Measurements from ENCODE around the gene KIF25.

The KIF25 gene

DNA sequence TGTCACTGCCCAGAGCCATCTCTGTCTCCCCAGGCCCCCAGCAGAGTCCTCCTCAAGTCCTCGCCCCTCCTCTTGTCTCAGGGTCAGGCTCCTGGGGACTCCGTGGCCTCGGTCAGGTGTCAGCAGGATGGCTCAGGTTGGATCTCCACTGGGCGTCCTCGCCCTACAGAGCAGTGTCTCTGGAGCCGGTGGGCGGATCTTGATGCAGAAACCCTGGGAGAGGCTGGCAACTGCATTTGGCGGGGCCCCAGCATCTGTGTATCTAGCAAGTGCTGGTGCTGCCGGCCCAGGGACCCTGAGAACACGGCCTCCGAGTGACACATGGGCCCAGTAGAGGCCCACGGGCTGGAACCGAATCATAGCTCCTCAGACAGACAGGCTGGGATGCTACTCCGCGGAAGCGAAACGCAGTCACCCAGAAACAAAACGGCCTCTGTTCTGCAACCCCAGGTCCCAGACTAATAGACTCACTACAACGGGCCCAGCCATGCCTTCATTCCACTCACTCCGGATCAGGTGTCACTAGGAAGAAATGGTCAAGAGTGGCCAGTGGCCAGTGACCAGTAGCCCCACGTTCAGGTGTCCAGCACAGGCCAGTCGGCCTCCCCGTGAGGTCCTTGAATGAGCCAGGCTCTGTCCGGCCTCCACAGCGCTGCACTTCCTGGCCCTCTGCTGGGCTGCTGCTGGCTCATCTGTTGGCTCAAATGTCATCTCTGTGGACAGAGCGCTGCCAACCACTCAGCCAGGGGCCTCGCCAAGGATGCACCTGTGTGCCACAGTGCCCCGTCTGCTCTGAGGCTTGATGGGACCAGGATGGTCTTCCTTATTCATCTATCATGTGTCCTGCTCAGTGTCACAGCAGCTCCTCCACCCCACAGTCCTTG lies 94.2 kb downstream of the KIF25 start:
- no peak for DNase-seq

DNA sequence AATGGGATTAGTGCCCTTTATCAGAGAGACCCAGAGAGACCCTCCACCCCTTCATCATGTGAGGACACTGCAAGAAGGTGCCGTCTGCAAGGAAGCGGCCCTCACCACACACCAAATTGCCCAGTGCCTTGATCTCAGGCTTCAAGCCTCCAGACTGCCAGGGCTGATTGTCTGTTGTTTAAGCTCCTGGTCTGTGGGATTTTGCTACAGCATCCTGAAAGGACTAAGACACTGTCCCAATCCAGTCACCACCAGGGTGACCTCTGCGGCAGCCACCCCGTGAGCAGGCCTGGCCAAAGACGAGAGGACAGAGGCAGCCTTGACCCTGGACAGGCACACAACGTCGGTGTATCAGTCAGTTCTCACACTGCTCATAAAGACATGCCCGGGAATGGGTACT lies 95.1 kb downstream of the KIF25 start:
- no peak for DNase-seq

DNA sequence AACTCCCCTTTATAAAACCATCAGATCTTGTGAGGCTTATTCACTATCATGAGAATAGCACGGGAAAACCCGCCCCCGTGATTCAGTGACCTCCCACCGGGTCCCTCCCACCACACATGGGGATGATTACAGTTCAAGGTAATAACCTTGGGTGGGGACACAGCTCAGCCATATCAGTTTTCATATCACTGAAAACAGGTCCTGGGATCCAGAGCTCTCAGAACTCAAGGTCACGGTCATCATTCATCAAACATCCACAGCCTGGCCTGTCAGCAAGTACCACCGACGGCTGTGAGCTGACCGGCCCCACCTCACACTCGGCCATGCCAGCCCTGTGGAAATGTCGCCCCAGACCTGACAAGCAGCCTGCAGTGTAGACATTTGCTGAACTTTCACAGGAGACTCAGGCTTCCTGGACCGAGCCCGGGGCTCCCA lies 95.6 kb downstream of the KIF25 start:
- no peak for DNase-seq

DNA sequence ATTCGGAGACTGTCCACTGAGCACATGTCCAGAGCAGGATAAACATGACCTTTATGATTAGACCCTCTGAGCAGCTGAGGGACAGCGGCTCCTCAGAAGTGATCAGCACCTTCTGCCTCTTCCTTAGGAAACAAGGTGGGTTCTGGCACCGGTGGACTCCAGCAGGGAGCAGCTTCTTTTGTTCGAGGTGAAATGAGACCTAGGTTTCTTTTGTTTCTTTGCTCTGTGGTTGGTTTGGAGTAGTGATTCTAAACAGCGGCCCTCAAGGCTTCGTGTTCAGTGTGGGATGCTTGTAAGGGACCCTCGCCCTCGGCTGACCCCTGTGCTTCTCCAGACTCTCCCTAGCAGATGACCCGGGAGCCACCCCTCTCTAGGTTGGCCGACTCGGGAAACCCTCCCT lies 96.2 kb downstream of the KIF25 start:
- no peak for DNase-seq
